OCI-LY7 (cell line): ENCODE data around the gene SRRM4. TPM values are rescaled to one million over a fixed set of nuclear protein-coding genes. Genes with fewer than 3 reads are reported as not detected.

ENCODE experiments used
- BruUV-seq: library from RNA; stranded (reverse); fragments of 400-500 nt; replicated peaks from 2 replicates; lab custom pipeline; 2021; lab: Mats Ljungman, UMichigan
- CTCF ChIA-PET: fragments of 300-600 bp; sonication (Branson Sonifier 250); formaldehyde crosslinking; loops from one replicate; lab custom pipeline; 2022; ENCODE audit warnings: antibody characterized with exemption; ENCODE audit not compliant: unreplicated experiment; lab: Charles Lee
- POLR2A ChIA-PET: fragments of 300-600 bp; sonication (Branson Sonifier 250); formaldehyde crosslinking; loops from one replicate; lab custom pipeline; 2022; ENCODE audit warnings: antibody characterized with exemption; lab: Charles Lee
- DNase-seq: peaks from one replicate; pipeline ENCODE4 v3.0.0-alpha.2; 2015; ENCODE audit warnings: low spot score
- H2AFZ ChIP-seq: fragments of 200-600 bp; sonication (generic), shearing (Covaris generic); 2 replicates; pipeline ENCODE4 v1.6.1; 2014; ENCODE audit warnings: mild to moderate bottlenecking, antibody characterized with exemption, low read length, moderate library complexity
- H3K27ac ChIP-seq: fragments of 200-600 bp; sonication (generic); 2 replicates; pipeline ENCODE4 v1.5.1; 2014; ENCODE audit warnings: mixed run types, low read depth, mild to moderate bottlenecking, moderate library complexity, low read length, inconsistent platforms; ENCODE audit not compliant: poor library complexity, severe bottlenecking
- H3K36me3 ChIP-seq: fragments of 200-600 bp; sonication (generic); 2 replicates; pipeline ENCODE4 v1.6.1; 2014; ENCODE audit warnings: mild to moderate bottlenecking, antibody characterized with exemption, low read length, moderate library complexity, mixed read lengths; ENCODE audit not compliant: insufficient read depth
- H3K4me1 ChIP-seq: fragments of 200-600 bp; sonication (generic); 2 replicates; pipeline ENCODE4 v1.5.1; 2014; ENCODE audit warnings: mild to moderate bottlenecking, low read length; ENCODE audit not compliant: insufficient read depth, poor library complexity, severe bottlenecking
- H3K4me2 ChIP-seq: fragments of 200-600 bp; sonication (generic); 2 replicates; pipeline ENCODE4 v1.6.1; 2014; ENCODE audit warnings: mild to moderate bottlenecking, low read length
- H3K4me3 ChIP-seq: fragments of 200-600 bp; sonication (generic); 2 replicates; pipeline ENCODE4 v1.5.1; 2014; ENCODE audit warnings: mild to moderate bottlenecking, low read depth, low read length; ENCODE audit not compliant: poor library complexity, severe bottlenecking
- H3K79me2 ChIP-seq: fragments of 200-600 bp; sonication (generic); 2 replicates; pipeline ENCODE4 v1.6.1; 2016; ENCODE audit warnings: low read depth, mild to moderate bottlenecking, low read length, moderate library complexity, mixed read lengths; ENCODE audit not compliant: insufficient read depth
- H3K9me2 ChIP-seq: fragments of 200-600 bp; sonication (generic); 2 replicates; pipeline ENCODE4 v1.6.1; 2016; ENCODE audit warnings: mild to moderate bottlenecking, low read length, mixed read lengths; ENCODE audit not compliant: insufficient read depth
- H3K9me3 ChIP-seq: fragments of 200-600 bp; sonication (generic); 2 replicates; pipeline ENCODE4 v1.6.1; 2014; ENCODE audit warnings: mild to moderate bottlenecking, mixed run types, low read length, mixed read lengths
- H4K20me1 ChIP-seq: fragments of 200-600 bp; sonication (generic); 2 replicates; pipeline ENCODE4 v1.6.1; 2014; ENCODE audit warnings: mild to moderate bottlenecking, antibody characterized with exemption, low read length, moderate library complexity, mixed read lengths; ENCODE audit not compliant: insufficient read depth
- EZH2phosphoT487 ChIP-seq: fragments of 200-600 bp; sonication (generic); IDR thresholded peaks from 2 replicates; pipeline ENCODE4 v1.6.1; 2018; ENCODE audit warnings: low read depth, borderline replicate concordance, mild to moderate bottlenecking, mixed run types, antibody characterized with exemption, low read length, moderate library complexity, mixed read lengths
- intact Hi-C: fragments of 100-400 bp; cut with micrococcal nuclease; formaldehyde crosslinking; loops from one replicate; pipeline ENCODE4 v1.10.0; 2022; ENCODE audit not compliant: unreplicated experiment
- total RNA-seq, 2 experiments: library from RNA; depleted of rRNA in 1 of 2; stranded (reverse); fragments of >200 nt in 1 of 2; shearing (Covaris generic) in 1 of 2; gene quantifications; 2 replicates each; pipeline ENCODE4 v1.2.3, GENCODE V29; 2014 to 2022
- TF ChIP-seq, protein P1 (sequence below): fragments of 200-600 bp; sonication (generic); conservative IDR thresholded peaks from 2 replicates; pipeline ENCODE4 v1.5.1; 2014; ENCODE audit warnings: mild to moderate bottlenecking, antibody characterized with exemption, low read length, moderate library complexity, mixed read lengths

Gene SRRM4
- total RNA-seq, 2 experiments from 2014 or later = not detected

DNA sequence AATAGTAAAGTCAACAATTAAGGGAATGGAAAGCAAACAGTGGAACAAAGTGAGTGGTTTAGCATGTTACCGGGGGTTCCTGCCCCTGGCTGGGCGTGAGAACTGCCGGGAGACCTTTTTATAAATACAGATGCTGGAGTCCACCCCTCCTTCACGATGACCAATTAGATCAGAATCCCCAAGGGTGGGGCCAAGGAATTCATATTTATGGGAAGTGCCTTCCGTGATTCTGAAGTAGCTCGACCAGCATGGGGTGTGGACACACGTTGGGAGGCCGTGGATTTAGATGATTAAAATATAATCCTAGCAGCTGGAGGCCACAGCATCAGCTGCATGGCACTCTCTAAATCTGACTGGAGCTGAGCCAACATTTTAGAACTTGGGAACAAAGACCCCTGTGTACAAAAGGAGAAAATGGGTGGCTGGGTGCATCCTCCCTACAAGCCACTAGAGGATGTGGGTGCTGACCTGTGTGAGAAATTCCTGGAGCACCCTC is 87.9 kb downstream of the SRRM4 start:
- H3K9me3 ChIP-seq = no peaks in the 10 kb centered on the region
- no peaks in the 10 kb centered on the region for H3K36me3 ChIP-seq
- ChIA-PET CTCF (no interaction called here), POLR2A (interaction anchor here (0.8 kb wide), 1 partner anchor 9 kb away, joined by 3 read pairs; no protein-coding TSS in a partner anchor)
- no TSS peak for BruUV-seq
- intact Hi-C loops = no loop called here
- no peak overlapping the region for H3K4me2 ChIP-seq
- DNase-seq = no peak
- no peak overlapping the region for H3K4me3 ChIP-seq
- no peaks in the 10 kb centered on the region for H3K79me2 ChIP-seq
- no peaks in the 10 kb centered on the region for H4K20me1 ChIP-seq
- no peaks in the 10 kb centered on the region for H3K4me1 ChIP-seq
- H2AFZ ChIP-seq = no peak overlapping the region
- H3K27ac ChIP-seq = no peak overlapping the region
- TF ChIP-seq, protein P1, sequence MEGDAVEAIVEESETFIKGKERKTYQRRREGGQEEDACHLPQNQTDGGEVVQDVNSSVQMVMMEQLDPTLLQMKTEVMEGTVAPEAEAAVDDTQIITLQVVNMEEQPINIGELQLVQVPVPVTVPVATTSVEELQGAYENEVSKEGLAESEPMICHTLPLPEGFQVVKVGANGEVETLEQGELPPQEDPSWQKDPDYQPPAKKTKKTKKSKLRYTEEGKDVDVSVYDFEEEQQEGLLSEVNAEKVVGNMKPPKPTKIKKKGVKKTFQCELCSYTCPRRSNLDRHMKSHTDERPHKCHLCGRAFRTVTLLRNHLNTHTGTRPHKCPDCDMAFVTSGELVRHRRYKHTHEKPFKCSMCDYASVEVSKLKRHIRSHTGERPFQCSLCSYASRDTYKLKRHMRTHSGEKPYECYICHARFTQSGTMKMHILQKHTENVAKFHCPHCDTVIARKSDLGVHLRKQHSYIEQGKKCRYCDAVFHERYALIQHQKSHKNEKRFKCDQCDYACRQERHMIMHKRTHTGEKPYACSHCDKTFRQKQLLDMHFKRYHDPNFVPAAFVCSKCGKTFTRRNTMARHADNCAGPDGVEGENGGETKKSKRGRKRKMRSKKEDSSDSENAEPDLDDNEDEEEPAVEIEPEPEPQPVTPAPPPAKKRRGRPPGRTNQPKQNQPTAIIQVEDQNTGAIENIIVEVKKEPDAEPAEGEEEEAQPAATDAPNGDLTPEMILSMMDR = no peak
- no peak for TF ChIP-seq EZH2phosphoT487
- no peaks in the 10 kb centered on the region for H3K9me2 ChIP-seq

DNA sequence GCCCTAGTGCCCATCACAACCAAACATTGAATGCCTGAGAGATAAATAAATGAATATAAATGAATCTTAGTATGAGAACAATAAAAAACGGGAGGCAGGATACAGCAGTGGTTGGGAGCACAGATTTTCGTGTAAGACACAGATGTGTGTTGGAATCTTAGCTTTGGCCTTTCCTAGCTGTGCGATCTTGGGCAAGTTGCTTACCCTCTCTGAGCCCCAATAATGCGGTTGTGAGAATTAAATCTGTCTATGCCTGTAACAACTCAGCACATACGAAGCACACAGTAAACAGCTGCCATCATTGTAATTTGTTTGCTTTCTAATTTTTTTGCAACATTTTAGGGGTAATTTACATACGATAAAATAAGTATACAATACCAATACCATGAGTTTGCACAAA is 89.8 kb downstream of the SRRM4 start:
- BruUV-seq = no TSS peak
- H3K79me2 ChIP-seq = no peaks in the 10 kb centered on the region
- H3K36me3 ChIP-seq = no peaks in the 10 kb centered on the region
- TF ChIP-seq EZH2phosphoT487 = no peak
- TF ChIP-seq, protein P1 = no peak
- no peak overlapping the region for H2AFZ ChIP-seq
- no peak overlapping the region for H3K4me2 ChIP-seq
- no peaks in the 10 kb centered on the region for H3K9me3 ChIP-seq
- H4K20me1 ChIP-seq = no peaks in the 10 kb centered on the region
- no peaks in the 10 kb centered on the region for H3K4me1 ChIP-seq
- ChIA-PET POLR2A (no interaction called here), CTCF (no interaction called here)
- intact Hi-C loops = no loop called here
- no peak for DNase-seq
- no peaks in the 10 kb centered on the region for H3K9me2 ChIP-seq
- H3K4me3 ChIP-seq = no peak overlapping the region
- H3K27ac ChIP-seq = no peak overlapping the region

DNA sequence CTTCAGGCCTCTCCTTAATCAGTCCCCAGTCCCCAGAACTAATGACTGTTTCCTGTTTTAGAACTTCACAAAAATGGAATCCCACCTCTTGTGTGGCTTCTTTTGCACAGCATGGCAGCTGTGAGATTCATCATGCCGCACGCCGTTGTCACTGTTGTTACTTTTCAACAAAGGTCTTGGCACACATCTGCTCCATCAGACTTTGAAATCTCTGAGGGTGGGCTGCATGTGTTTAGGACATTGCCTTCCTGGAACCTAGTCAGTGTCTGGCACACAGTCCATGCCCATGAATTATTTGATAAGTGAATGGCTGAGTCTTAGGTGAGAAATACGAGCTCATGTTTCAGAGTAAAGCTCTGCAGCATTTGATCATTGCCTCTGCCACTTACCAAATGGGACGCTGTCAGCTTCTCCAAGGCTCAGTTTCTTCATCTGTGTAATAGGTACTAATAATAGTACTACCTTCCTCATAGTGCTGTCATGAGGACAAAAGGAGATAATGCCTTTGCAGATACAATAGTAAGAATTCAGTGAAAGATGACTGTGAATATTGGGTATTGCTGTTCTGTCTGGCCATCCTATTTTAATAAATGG is 90.4 kb downstream of the SRRM4 start:
- no TSS peak for BruUV-seq
- H2AFZ ChIP-seq = no peak overlapping the region
- no peak for DNase-seq
- no peaks in the 10 kb centered on the region for H3K36me3 ChIP-seq
- H3K4me2 ChIP-seq = no peak overlapping the region
- ChIA-PET CTCF (no interaction called here), POLR2A (no interaction called here)
- H3K9me2 ChIP-seq = no peaks in the 10 kb centered on the region
- no peaks in the 10 kb centered on the region for H4K20me1 ChIP-seq
- H3K4me1 ChIP-seq = no peaks in the 10 kb centered on the region
- TF ChIP-seq EZH2phosphoT487 = no peak
- TF ChIP-seq, protein P1 = no peak
- no peaks in the 10 kb centered on the region for H3K9me3 ChIP-seq
- H3K79me2 ChIP-seq = no peaks in the 10 kb centered on the region
- no peak overlapping the region for H3K27ac ChIP-seq
- intact Hi-C loops = no loop called here
- H3K4me3 ChIP-seq = no peak overlapping the region
